GM19468 (cell line): ENCODE data around the gene ZNF827.
A peak's percentile ranks its signal among the peaks of the same experiment; 100 is the strongest.
"Not testable (repeated sequence)": the region's sequence is repeated elsewhere in the genome, so short reads cannot be mapped to it uniquely, and the experiment has no call there.

Experiments used
- ATAC-seq: cut with Tn5 transposase; IDR thresholded peaks from one replicate; pipeline ENCODE4 v1.9.1; 2021; ENCODE audit warnings: mild to moderate bottlenecking, moderate library complexity, moderate number of reproducible peaks; ENCODE audit not compliant: unreplicated experiment; ENCODE audit errors: extremely low read depth

The ZNF827 gene

GRCh38 chr4:145839151-145839550 lies 99.5 kb downstream of the ZNF827 start:
- ATAC-seq: no peak

- not testable (repeated sequence) for ATAC-seq
Observed at GRCh38 chr4:145832384-145832783, 106.2 kb downstream of the ZNF827 start.

GRCh38 chr4:145830699-145831098 lies 107.9 kb downstream of the ZNF827 start:
- ATAC-seq: peak; percentile 51

GRCh38 chr4:145829629-145830395 lies 108.8 kb downstream of the ZNF827 start:
- ATAC-seq: peak; percentile 54

GRCh38 chr4:145828802-145829485 lies 109.7 kb downstream of the ZNF827 start:
- ATAC-seq: peak; percentile 44

- no peak for ATAC-seq
Observed at GRCh38 chr4:145827885-145828284, 110.7 kb downstream of the ZNF827 start.

GRCh38 chr4:145825255-145825654 lies 113.4 kb downstream of the ZNF827 start:
- no peak for ATAC-seq

- ATAC-seq: no peak
Observed at GRCh38 chr4:145824463-145824862, 114.2 kb downstream of the ZNF827 start.

GRCh38 chr4:145823743-145824142 lies 114.9 kb downstream of the ZNF827 start:
- no peak for ATAC-seq

GRCh38 chr4:145822581-145822980 lies 116.0 kb downstream of the ZNF827 start:
- ATAC-seq: no peak

GRCh38 chr4:145822181-145822580 lies 116.4 kb downstream of the ZNF827 start:
- ATAC-seq: no peak

- ATAC-seq: no peak
Observed at GRCh38 chr4:145821766-145822165, 116.9 kb downstream of the ZNF827 start.

- no peak for ATAC-seq
Observed at GRCh38 chr4:145820407-145820806, 118.2 kb downstream of the ZNF827 start.

- ATAC-seq: peak; percentile 53
Observed at GRCh38 chr4:145819853-145820181, 118.8 kb downstream of the ZNF827 start.

GRCh38 chr4:145819101-145819852 lies 119.3 kb downstream of the ZNF827 start:
- ATAC-seq: no peak

GRCh38 chr4:145818011-145818410 lies 120.6 kb downstream of the ZNF827 start:
- no peak for ATAC-seq

GRCh38 chr4:145816091-145816490 lies 122.5 kb downstream of the ZNF827 start:
- no peak for ATAC-seq

- ATAC-seq: no peak
Observed at GRCh38 chr4:145815626-145816025, 123.0 kb downstream of the ZNF827 start.

- no peak for ATAC-seq
Observed at GRCh38 chr4:145815027-145815612, 123.5 kb downstream of the ZNF827 start.

- ATAC-seq: no peak
Observed at GRCh38 chr4:145814246-145814645, 124.4 kb downstream of the ZNF827 start.

GRCh38 chr4:145812919-145813318 lies 125.7 kb downstream of the ZNF827 start:
- ATAC-seq: no peak
